Upper lobe of left lung (tissue), 4 donors: ENCODE data around the gene TEDC1.

Source experiments
- CTCF ChIP-seq, 6 experiments: fragments of 450-650 bp in 4 of 6; fragments of 200-600 bp in 2 of 6; sonication (generic) in 2 of 6; IDR thresholded peaks; one replicate each; pipeline ENCODE4 v1.5.1; 2016 to 2019; ENCODE audit warnings: antibody characterized with exemption in 6 of 6
- EP300 ChIP-seq, 4 donors: sonication (generic); formaldehyde crosslinking; IDR thresholded peaks; one replicate each; pipeline ENCODE4 v1.5.1; 2017; ENCODE audit warnings: antibody characterized with exemption in 4 of 4, control low read depth in 2 of 4
- POLR2A ChIP-seq, 4 donors: fragments of 450-650 bp; IDR thresholded peaks; one replicate each; pipeline ENCODE4 v1.5.1; 2016 to 2017; ENCODE audit warnings: antibody characterized with exemption in 4 of 4, mild to moderate bottlenecking in 2 of 4
- POLR2AphosphoS5 ChIP-seq, 2 donors: sonication (generic); formaldehyde crosslinking; IDR thresholded peaks; one replicate each; pipeline ENCODE4 v1.5.1; 2017; ENCODE audit warnings: antibody characterized with exemption in 2 of 2

DNA sequence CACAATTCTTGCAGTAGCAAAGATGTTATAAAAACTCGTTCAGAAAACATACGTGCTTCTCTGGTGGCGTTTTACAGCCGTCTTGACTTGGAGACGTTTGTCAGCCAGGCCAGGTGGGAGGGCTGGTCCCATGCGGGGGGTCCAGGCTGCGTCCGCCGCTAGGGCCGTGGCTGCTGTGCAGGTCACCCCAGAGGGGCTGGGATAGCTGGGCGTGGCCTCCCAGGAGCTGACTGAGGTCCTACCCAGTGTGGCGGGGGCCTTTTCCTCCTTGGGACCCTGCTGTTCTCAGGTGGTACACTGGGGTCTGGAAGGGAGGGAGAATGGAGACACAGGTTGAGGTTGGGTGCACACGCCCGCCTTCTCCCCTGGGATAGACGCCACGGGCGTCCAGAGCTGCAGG, 46.2 kb upstream of the TEDC1 start:
- TF ChIP-seq EP300 (IDR thresholded peaks at IDR 0.05) (no peak), POLR2A (IDR thresholded peaks at IDR 0.05) (no peak), POLR2AphosphoS5 (IDR thresholded peaks at IDR 0.05) (no peak), CTCF (IDR thresholded peaks at IDR 0.05) (no peak)
